ENCODE data around the gene IFNG. TPM values are rescaled to one million over a fixed set of nuclear protein-coding genes. Genes with fewer than 3 reads are reported as not detected.
A peak's percentile ranks its signal among the peaks of the same experiment; 100 is the strongest.

The IFNG gene
- total and polyA plus RNA-seq, 10 of the 15 experiments (the other 5 are each of a cell fraction or from before 2014, with no cell fraction given), result 0.10 to 1.4 (median 0.25) TPM; not detected in 2

DNA sequence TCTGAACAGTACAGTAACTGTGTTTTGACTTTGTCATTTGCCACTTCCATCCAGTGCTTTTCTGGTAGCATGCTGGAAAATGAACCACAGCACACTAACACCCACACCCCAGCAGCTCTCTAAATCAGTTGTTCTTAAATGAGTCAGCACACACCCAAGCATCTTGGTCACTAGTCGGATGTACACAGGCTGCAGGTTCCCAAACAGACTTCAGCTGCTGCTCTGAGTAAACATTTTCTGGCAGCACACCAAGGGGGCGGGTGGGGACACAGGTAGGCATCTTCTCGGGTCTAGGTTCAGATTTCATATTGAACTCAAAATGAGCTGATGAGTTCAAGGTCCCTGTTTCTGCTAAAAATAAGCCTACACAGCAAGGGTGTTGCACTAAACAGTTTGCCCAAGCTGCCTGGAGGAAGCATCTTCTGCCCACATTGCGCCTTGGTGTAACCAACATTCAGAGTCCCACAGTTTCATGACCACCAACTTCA lies 39.8 kb downstream of the IFNG start (continued):
- peak; percentile 74 for TF ChIP-seq ATF2 (IDR thresholded peaks at IDR 0.05; ENCODE audit: low read length)
- 0 out of 4 replicates have a peak, but pooled peaks of 1 of the 2 experiments have one; percentile 36 for TF ChIP-seq CEBPB (IDR thresholded peaks at IDR 0.05; ENCODE audit: borderline replicate concordance in 1 of 2, low read depth in 2 of 2, low read length in 2 of 2)
- 0 out of 4 replicates have a peak, but pooled peaks of 1 of the 2 experiments have one; percentile 24 for TF ChIP-seq BHLHE40 (IDR thresholded peaks at IDR 0.05; ENCODE audit: borderline replicate concordance in 1 of 2, low read depth in 2 of 2, low read length in 1 of 2)
- peak; percentile 86 for TF ChIP-seq RUNX3 (IDR thresholded peaks at IDR 0.05; ENCODE audit: low read length)
- peak; percentile 48; the same call in 1 of the 2 replicates for TF ChIP-seq JUNB (IDR thresholded peaks at IDR 0.05)
- TF ChIP-seq, protein P1, sequence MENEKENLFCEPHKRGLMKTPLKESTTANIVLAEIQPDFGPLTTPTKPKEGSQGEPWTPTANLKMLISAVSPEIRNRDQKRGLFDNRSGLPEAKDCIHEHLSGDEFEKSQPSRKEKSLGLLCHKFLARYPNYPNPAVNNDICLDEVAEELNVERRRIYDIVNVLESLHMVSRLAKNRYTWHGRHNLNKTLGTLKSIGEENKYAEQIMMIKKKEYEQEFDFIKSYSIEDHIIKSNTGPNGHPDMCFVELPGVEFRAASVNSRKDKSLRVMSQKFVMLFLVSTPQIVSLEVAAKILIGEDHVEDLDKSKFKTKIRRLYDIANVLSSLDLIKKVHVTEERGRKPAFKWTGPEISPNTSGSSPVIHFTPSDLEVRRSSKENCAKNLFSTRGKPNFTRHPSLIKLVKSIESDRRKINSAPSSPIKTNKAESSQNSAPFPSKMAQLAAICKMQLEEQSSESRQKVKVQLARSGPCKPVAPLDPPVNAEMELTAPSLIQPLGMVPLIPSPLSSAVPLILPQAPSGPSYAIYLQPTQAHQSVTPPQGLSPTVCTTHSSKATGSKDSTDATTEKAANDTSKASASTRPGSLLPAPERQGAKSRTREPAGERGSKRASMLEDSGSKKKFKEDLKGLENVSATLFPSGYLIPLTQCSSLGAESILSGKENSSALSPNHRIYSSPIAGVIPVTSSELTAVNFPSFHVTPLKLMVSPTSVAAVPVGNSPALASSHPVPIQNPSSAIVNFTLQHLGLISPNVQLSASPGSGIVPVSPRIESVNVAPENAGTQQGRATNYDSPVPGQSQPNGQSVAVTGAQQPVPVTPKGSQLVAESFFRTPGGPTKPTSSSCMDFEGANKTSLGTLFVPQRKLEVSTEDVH (IDR thresholded peaks at IDR 0.05; ENCODE audit: low read depth, partially characterized antibody), result no peak
- TF ChIP-seq IRF4 (IDR thresholded peaks at IDR 0.05; ENCODE audit: low read depth, low read length), result peak; percentile 93
- TF ChIP-seq MXI1 (IDR thresholded peaks at IDR 0.05; ENCODE audit: low read depth, low read length), result no peak
- TF ChIP-seq EED (IDR thresholded peaks at IDR 0.05; ENCODE audit: low read depth), result peak; percentile 54; the same call in 1 of the 2 replicates
- TF ChIP-seq, protein P2, sequence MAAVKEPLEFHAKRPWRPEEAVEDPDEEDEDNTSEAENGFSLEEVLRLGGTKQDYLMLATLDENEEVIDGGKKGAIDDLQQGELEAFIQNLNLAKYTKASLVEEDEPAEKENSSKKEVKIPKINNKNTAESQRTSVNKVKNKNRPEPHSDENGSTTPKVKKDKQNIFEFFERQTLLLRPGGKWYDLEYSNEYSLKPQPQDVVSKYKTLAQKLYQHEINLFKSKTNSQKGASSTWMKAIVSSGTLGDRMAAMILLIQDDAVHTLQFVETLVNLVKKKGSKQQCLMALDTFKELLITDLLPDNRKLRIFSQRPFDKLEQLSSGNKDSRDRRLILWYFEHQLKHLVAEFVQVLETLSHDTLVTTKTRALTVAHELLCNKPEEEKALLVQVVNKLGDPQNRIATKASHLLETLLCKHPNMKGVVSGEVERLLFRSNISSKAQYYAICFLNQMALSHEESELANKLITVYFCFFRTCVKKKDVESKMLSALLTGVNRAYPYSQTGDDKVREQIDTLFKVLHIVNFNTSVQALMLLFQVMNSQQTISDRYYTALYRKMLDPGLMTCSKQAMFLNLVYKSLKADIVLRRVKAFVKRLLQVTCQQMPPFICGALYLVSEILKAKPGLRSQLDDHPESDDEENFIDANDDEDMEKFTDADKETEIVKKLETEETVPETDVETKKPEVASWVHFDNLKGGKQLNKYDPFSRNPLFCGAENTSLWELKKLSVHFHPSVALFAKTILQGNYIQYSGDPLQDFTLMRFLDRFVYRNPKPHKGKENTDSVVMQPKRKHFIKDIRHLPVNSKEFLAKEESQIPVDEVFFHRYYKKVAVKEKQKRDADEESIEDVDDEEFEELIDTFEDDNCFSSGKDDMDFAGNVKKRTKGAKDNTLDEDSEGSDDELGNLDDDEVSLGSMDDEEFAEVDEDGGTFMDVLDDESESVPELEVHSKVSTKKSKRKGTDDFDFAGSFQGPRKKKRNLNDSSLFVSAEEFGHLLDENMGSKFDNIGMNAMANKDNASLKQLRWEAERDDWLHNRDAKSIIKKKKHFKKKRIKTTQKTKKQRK (IDR thresholded peaks at IDR 0.05; ENCODE audit: low read depth, low read length), result no peak
- peak; percentile 84; the same call in 1 of the 2 replicates for TF ChIP-seq ZNF217 (IDR thresholded peaks at IDR 0.05)
- no peak for TF ChIP-seq SMC3 (IDR thresholded peaks at IDR 0.05; ENCODE audit: borderline replicate concordance, low read length)
- no peak for TF ChIP-seq NFYB (IDR thresholded peaks at IDR 0.05; ENCODE audit: insufficient read depth, low read depth, low read length)
- TF ChIP-seq NFIC (IDR thresholded peaks at IDR 0.05; ENCODE audit: low read depth, low read length), result peak; percentile 78
- no peak for TF ChIP-seq ZZZ3 (IDR thresholded peaks at IDR 0.05; ENCODE audit: control insufficient read depth, insufficient read length, low read depth)
- peak; percentile 57; the same call in 1 of the 2 replicates for TF ChIP-seq FOXM1 (IDR thresholded peaks at IDR 0.05; ENCODE audit: low read depth, low read length)
- peak; percentile 64; the same call in 1 of the 3 replicates for TF ChIP-seq POU2F2 (IDR thresholded peaks at IDR 0.05; ENCODE audit: borderline replicate concordance, low read depth, low read length)
- no peak for TF ChIP-seq ASH2L (IDR thresholded peaks at IDR 0.05; ENCODE audit: borderline replicate concordance, low read depth)
- no peak for TF ChIP-seq KAT2A (conservative IDR thresholded peaks at IDR 0.05; ENCODE audit: control insufficient read depth, low read depth, low read length)
- TF ChIP-seq SMARCA5 (IDR thresholded peaks at IDR 0.05), result no peak
- peak in 1 of 2 experiments; percentile 57; a peak in 1 of 3 replicates for TF ChIP-seq EGR1 (IDR thresholded peaks at IDR 0.05; ENCODE audit: borderline replicate concordance in 1 of 2, low read depth in 2 of 2, low read length in 2 of 2)
- TF ChIP-seq ZBED1 (IDR thresholded peaks at IDR 0.05; ENCODE audit: borderline replicate concordance), result no peak; the same call in 1 of the 2 replicates
